Activated CD4-positive, CD25-positive, alpha-beta regulatory T cell treated with anti-CD3 and anti-CD28 coated beads, Interleukin-2, amount 50 U/mL, for 72 hours (primary cell): ENCODE measurements around the gene REXO2.

Source experiments
- DNase-seq: peaks from one replicate; pipeline ENCODE4 v3.0.0; 2021

The REXO2 gene

DNA sequence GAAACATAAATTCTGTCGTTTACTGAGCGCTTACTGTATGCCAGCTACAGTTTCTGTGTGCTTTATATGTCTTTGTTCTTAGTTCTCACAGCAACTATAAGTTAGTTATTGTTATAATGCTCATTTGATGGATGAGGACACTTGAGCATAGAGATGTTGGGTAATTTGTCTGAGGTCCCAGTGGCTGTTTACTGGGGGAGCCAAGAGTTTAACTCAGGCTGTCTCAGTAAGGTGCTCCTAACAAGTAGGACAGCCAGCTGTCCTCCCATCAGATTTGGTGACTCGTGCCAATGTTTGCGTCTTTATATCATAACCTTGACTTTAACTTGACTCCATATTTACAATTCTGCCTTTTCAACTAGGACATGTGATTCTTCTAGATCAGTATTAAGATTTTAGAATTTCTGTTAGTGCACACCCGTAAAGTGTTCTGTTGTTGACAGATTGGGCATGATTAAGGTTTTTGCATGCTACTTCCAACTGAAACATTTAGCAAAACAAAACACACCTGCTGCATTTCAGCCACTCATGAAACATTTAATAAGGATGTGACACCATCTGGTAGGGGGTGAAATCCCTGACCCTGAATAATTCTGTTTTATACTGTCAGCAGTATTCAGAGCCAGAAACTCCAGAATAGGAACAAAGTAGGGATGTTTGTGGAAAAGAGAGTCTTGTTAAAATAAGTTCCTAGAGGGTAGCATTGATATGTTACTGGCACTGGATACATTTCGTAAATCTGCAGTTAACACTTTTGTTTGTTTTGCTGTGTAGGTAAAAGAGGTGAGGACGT is 1.9 kb downstream of the REXO2 start:
- DNase-seq: no peak

DNA sequence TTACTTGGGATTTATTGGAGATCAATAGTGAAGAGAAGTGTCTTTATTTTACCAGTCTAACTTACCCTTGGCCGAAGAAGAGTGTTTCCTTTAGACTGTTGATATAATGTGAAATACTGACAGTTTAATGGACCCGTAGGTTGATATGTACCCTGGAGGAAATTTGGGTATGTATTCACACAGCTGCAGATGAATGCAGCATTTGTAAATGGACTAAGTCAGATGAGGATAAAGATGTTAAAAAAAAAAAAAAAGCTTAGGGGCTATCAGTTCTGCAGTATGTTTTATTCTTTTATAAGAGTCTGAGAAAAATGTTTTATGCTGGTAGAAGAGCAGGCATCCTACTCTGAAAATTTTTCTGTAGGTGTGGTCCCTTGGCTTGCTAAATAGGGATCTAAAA is 2.7 kb downstream of the REXO2 start:
- no peak for DNase-seq

DNA sequence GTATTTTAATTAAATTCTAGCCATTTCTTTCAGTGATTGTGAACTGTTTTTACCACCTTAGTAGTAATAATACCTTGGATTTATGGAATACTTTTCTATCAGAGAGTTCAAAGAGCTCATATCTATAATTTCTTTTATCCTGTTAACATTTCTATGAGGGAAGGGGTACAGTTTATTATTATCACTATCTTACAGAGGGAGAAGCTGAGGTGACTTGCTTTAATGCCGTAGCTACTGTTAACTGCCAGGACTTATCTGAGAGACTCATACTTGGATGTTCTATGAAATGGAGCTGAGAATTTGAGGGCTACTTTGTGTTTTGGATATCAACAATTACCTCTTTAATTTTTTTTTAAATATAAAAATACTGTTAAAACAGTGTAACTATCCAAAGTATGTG is 3.3 kb downstream of the REXO2 start:
- no peak for DNase-seq

DNA sequence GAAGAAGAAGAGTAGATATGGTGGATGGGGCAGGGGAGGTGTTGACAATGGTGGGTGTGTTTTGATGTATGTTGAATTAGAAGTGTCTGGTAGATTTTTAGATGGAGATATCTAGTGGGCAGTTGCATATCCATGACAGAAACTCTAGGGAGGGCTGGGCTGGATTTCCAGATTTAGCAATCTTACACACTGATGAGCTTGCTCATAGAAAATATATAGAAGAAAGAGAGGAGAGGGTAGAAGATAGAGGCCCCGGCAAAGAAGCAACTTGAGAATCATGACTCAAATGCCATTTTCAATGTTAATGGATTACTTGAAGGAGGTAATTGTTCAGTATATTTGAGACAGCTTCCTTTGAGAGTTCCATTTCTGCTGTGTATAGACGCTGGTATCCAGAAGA is 8.2 kb downstream of the REXO2 start:
- no peak for DNase-seq

DNA sequence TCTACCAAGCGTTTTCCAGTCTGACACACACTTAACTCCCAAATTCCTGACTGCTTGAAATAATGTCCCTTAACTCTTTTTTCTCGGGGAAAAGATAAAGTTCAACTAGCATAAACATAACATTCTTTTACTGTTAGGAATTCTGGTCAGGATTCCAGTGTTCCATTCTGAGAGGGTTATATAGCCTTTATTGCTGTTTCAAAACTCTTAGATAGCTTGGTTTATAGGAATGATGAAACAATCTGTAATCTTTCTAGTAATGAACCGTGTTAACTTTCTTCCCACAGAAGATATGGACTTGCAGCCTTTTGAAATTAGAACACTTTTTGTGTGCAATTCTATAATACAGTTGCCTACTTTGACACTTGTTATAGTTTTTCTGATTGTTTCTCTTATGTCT is 8.6 kb downstream of the REXO2 start:
- DNase-seq: no peak

DNA sequence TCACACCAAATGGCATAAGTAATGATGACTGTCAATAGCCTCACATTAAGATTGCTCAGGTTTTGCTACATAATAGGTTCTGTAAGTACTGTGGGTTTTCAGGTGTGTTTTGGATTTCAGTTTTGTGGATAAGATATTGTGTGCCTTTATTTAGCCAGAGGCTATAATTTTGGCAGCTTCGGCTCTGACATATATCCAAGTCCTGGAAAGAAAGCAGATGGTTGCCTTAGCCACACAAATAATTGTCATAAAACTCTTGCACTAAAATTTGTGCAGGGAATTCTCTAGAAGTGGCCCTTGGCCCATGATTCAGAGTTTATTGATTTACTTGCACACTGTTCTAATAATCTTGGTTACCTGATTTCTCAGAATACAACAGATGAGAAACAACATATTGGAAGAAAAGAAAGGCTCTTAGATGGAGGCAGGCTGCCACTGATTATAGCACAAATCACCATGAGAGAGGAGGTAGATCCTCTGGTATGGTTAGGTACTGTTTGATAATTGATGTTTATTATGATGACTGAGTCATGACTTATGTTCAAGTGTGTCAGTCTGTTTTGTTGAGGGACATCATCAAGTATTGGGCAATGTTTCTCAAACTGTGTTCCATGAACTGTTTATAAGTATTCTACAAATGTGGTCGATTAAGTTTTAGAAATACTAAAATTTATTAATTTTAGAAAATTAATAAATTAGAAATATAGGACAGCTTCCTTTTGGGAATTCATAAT is 9.6 kb downstream of the REXO2 start:
- no peak for DNase-seq

DNA sequence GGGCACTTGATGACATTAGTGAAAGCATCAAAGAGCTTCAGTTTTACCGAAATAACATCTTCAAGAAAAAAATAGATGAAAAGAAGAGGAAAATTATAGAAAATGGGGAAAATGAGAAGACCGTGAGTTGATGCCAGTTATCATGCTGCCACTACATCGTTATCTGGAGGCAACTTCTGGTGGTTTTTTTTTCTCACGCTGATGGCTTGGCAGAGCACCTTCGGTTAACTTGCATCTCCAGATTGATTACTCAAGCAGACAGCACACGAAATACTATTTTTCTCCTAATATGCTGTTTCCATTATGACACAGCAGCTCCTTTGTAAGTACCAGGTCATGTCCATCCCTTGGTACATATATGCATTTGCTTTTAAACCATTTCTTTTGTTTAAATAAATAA is 10.6 kb downstream of the REXO2 start:
- DNase-seq: no peak

DNA sequence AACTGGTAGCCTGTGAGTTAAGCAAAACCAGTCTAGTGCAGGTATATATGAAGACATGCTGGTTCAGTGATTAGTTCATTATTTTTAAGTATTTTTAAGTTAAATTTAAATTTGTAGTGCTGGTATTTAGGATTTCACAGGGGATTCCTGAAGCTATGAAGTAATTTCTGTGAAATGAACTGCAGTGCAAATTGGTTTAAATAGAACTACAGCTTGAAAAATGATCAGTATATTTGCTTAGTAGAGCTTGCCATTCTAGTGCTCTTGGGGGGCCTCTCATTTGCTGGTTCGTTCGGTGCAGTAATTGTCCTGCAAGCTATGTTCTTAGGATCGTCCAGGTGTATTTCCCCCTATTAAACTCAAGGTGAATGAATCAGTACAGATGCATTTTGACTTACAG is 13.1 kb downstream of the REXO2 start:
- DNase-seq: no peak

DNA sequence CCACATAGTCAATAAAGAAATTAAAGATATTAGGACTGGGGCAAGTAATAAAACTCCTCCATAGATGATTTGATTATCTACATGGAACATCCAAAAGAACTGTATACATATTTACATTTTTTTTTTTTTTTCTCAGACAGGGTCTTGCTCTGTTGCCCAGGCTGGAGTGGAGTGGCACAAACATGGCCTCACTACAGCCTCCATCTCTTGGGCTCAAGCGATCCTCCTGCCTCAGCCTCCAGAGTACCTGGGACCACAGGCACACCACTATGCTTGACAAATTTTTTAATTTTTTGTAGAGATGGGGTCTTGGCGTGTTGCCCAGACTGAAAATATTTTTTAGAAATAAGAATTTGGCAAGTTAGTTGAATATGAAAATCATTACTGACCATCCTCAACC is 24.7 kb downstream of the REXO2 start:
- no peak for DNase-seq

DNA sequence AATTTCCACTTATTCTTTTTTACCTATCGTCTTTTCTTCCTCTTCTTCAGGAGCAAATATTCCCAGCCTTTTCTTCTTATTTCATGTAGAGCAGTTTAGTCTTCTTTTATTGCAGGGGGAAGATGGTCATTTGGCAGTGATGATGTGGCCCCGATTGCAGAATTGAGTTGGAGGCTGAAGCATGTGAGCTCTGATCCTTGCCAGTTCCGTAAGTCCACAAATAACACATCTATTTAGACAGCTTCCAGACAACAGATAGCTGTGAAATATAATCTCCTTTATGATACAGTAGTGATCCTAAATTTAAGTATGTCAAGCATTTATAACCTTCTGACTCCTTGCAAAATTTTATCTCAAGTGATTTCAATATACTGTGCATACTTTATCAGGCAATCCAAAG is 27.5 kb downstream of the REXO2 start:
- DNase-seq: no peak

DNA sequence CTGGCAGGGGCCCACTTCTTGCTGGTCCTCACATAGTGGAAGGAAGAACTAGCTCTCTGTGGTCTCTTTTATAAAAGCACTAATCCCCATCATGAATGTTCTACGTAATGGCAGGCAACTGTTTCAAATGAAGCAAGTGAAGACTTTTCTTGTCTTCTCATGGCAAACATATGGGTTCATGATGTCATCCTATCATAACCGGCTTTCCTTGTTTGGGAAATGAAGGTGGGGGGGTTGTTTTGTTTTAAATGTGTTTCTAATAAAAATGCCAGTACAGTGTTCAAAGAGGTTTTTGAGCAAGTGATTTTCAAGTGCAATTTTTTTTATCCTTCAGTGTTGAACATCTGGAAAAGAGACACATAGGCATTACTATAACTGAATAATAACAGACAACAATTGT is 33.4 kb downstream of the REXO2 start:
- no peak for DNase-seq

DNA sequence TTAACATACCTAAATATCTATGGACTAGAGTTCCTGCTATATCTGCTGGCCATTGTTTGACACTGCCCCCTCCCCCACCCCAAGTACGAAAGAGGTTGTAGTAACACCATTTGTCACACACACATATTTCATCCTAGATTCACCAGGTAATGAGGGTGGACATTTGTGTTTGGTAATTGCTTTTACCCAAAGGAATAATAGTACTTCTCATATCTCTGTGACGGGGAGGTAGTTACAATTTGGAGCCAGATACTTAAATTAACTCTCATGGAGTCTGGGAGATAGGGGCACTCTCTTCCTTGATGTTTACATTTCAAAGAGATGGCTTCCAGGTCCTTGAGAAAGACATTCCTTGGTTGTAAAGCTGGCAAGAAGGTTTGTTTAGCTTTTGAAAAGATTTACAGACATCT is 38.7 kb downstream of the REXO2 start:
- no peak for DNase-seq

DNA sequence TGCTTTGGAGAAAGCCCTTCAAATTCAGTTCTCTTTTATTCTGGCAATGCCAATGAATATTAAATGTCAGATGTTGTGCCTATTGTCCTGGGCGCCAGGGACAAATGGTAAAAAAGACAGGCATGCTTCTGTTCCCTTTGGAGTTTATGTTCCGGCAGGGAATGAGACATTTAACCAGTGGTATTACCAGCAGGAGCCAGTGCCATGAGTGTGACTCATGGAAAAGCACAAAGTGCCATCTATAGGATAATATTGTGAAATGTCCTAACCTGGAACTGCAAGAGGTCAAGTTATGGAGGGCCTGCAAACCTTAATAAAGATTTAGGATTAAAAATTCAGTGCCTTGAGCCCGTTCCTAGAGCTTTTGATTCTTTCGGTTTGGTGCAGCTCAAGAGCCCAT is 39.5 kb downstream of the REXO2 start:
- DNase-seq: no peak

DNA sequence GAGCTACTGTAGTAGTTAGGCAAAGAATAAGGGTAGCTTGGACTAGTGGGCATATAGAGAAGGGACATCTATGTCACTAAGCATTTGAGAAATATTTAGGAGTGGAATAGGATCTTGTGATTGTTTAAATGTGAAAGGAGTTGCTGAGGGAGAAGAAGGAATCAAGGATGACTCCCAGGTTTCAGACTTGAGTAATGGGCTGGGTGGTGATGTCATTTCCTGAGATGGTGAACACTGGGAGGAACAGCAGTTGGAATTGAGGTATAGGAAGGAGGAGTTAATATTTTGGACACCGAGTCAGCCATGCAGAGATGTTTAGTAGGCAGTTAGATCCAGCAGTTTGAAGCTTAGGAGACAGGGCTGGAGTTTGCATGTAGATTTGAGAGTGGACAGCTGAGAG is 40.1 kb downstream of the REXO2 start:
- no peak for DNase-seq

DNA sequence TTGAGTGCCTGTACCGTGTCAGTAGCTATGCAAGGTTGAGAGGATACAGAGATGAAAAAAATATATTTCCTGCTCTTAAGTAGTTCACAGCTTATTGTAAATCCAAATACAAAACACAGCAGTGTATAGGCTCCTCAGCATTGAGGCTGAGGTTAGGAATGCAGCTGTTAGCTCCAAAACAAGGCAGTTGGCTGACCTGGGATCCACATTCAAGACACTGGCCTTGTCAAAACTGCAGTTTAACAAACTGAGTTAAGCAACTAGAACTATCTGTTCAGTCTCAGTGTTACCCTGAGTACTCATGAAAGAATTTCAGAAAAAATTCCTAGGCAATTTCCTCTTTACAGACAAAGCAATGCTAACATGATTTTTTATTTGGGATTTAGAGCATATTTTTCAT is 42.8 kb downstream of the REXO2 start:
- no peak for DNase-seq

DNA sequence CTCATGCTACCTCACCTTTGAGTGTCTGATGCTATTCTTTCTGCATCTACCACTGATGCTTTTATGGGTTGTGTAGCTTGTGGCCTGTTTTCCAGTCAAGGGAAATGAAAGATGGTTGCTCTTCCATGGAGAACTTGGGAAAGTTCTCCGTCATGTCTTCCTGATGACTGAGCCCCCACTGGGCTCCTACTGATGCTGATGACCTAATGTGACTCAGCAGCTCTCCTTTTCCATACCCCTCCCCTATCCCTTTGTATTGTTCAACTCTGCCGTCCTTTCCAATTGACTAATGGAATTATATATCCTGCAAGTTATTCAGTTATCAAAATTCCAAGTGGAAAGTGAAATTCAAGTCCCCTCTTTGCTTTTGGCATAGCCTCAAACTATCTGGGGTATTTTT is 44.7 kb downstream of the REXO2 start:
- no peak for DNase-seq

DNA sequence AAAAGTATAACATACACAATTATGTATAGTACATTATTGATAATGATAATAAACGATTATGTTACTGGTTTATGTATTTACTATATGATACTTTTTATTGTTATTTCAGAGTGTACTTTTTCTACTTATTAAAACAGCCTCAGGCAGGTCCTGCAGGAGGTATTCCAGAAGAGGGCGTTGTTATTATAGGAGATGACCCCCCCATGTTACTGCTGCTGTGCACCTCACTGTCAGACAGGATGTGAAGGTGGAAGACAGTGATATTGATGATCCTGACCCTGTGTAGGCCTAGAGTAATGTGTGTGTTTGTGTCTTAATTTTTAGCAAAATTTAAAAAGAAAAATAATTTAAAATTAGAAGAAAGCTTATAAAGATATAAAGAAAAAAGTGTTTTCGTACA is 57.6 kb downstream of the REXO2 start:
- no peak for DNase-seq

DNA sequence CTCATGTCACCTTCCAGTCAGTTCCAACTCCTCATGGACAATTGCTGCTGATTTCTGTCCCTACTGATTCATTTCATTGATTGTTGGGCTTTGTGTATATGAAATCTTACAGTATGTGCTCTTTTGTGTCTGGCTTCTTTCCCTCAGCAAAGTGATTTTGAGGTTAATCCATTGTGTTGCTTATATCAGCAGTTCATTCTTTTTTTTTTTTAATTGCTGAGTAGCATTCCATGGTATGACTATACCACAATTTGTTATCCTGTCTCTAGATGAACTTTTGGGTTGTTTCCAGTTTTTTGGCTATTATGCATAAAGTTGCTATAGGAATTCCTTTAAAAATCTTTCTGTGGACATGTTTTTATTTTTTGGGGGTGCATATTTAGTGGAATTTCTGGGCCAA is 60.5 kb downstream of the REXO2 start:
- DNase-seq: no peak
